ENCODE data around the gene TSPAN33. TPM values are rescaled to one million over a fixed set of nuclear protein-coding genes. Genes with fewer than 3 reads are reported as not detected.
A peak's percentile ranks its signal among the peaks of the same experiment; 100 is the strongest.
"Not testable (repeated sequence)": the region's sequence is repeated elsewhere in the genome, so short reads cannot be mapped to it uniquely, and the experiment has no call there.

Gene TSPAN33
- total RNA-seq, 1 donor from 2014 or later: 22.2 TPM

- no peak for DNase-seq (ENCODE audit: low spot score, unreplicated experiment)
- Mint-ChIP-seq H3K36me3 (ENCODE audit: insufficient read depth) (peaks cover 9% of the 10 kb centered on the region), H3K9me3 (ENCODE audit: low read depth) (no peaks in the 10 kb centered on the region), H3K27ac (no peak overlapping the region), H3K4me3 (ENCODE audit: low read depth) (peak overlapping the region; percentile 55), H3K27me3 (peaks cover 41% of the 10 kb centered on the region), H3K4me1 (ENCODE audit: low read depth) (peaks cover 5% of the 10 kb centered on the region)
- TF ChIP-seq, protein P1, sequence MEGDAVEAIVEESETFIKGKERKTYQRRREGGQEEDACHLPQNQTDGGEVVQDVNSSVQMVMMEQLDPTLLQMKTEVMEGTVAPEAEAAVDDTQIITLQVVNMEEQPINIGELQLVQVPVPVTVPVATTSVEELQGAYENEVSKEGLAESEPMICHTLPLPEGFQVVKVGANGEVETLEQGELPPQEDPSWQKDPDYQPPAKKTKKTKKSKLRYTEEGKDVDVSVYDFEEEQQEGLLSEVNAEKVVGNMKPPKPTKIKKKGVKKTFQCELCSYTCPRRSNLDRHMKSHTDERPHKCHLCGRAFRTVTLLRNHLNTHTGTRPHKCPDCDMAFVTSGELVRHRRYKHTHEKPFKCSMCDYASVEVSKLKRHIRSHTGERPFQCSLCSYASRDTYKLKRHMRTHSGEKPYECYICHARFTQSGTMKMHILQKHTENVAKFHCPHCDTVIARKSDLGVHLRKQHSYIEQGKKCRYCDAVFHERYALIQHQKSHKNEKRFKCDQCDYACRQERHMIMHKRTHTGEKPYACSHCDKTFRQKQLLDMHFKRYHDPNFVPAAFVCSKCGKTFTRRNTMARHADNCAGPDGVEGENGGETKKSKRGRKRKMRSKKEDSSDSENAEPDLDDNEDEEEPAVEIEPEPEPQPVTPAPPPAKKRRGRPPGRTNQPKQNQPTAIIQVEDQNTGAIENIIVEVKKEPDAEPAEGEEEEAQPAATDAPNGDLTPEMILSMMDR (IDR thresholded peaks at IDR 0.05; ENCODE audit: unreplicated experiment): no peak
Measured at GRCh38 chr7:129167817-129168216, 23.3 kb downstream of the TSPAN33 start.

- Mint-ChIP-seq H3K36me3 (ENCODE audit: insufficient read depth) (peaks cover 9% of the 10 kb centered on the region), H3K4me1 (ENCODE audit: low read depth) (peaks cover 5% of the 10 kb centered on the region), H3K9me3 (ENCODE audit: low read depth) (no peaks in the 10 kb centered on the region), H3K27me3 (peaks cover 41% of the 10 kb centered on the region), H3K4me3 (ENCODE audit: low read depth) (peak overlapping the region; percentile 59), H3K27ac (no peak overlapping the region)
- TF ChIP-seq, protein P1 (IDR thresholded peaks at IDR 0.05; ENCODE audit: unreplicated experiment): peak; percentile 1
- DNase-seq (ENCODE audit: low spot score, unreplicated experiment): no peak
Measured at GRCh38 chr7:129168231-129169021, 23.9 kb downstream of the TSPAN33 start.

GRCh38 chr7:129169171-129169671 lies 24.7 kb downstream of the TSPAN33 start:
- Mint-ChIP-seq H3K36me3 (ENCODE audit: insufficient read depth) (peaks cover 9% of the 10 kb centered on the region), H3K9me3 (ENCODE audit: low read depth) (no peaks in the 10 kb centered on the region), H3K27ac (peak overlapping the region; percentile 57), H3K4me1 (ENCODE audit: low read depth) (peaks cover 5% of the 10 kb centered on the region), H3K27me3 (peaks cover 41% of the 10 kb centered on the region), H3K4me3 (ENCODE audit: low read depth) (peak overlapping the region; percentile 70)
- TF ChIP-seq, protein P1 (IDR thresholded peaks at IDR 0.05; ENCODE audit: unreplicated experiment): no peak
- DNase-seq (ENCODE audit: low spot score, unreplicated experiment): peak; percentile 44

DNA sequence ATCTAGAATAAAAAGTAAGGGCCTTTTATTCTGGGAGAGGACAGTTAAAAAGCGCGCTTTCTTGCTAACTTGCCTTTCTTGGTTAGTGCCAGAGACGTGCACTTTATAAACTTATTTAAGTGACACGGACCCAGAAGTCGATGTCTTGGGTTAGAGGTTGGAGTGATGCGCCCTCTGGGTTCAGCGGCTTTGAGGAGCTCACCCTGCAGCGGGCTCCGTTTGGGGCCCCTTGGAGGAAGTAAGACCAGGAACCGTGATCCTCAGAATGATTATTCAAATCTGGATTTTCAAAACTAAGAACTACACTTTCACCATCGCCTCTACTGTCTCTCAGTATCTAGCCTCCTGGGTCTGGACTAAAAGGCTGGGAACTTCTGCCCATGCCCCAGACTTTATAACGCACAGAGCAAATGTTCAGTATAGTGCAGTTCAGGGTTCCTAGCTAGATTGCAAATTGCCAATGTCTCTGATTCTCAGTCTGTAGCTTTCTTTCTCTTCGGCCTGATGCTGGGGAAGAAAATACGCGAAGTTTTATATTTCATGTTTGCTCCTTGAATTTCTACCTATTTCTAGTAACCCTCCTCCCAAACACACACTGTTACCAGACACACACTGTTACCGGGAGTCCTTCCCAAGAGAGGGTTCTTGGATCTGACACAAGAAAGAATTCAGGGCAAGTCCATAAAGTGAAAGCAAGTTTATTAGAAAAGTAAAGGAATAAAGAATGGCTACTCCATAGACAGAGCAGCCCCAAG lies 25.4 kb downstream of the TSPAN33 start:
- Mint-ChIP-seq H3K9me3 (ENCODE audit: low read depth) (no peaks in the 10 kb centered on the region), H3K36me3 (ENCODE audit: insufficient read depth) (peaks cover 9% of the 10 kb centered on the region), H3K27me3 (peaks cover 41% of the 10 kb centered on the region), H3K4me3 (ENCODE audit: low read depth) (peak overlapping the region; percentile 70), H3K4me1 (ENCODE audit: low read depth) (peaks cover 5% of the 10 kb centered on the region), H3K27ac (peak overlapping the region; percentile 57)
- DNase-seq (ENCODE audit: low spot score, unreplicated experiment): no peak
- TF ChIP-seq, protein P1 (IDR thresholded peaks at IDR 0.05; ENCODE audit: unreplicated experiment): no peak

GRCh38 chr7:129170441-129171021 lies 26.0 kb downstream of the TSPAN33 start:
- no peak for DNase-seq (ENCODE audit: low spot score, unreplicated experiment)
- Mint-ChIP-seq H3K4me1 (ENCODE audit: low read depth) (peaks cover 5% of the 10 kb centered on the region), H3K4me3 (ENCODE audit: low read depth) (no peak overlapping the region), H3K36me3 (ENCODE audit: insufficient read depth) (peaks cover 4% of the 10 kb centered on the region), H3K27ac (no peak overlapping the region), H3K9me3 (ENCODE audit: low read depth) (no peaks in the 10 kb centered on the region), H3K27me3 (peaks cover 41% of the 10 kb centered on the region)
- TF ChIP-seq, protein P1 (IDR thresholded peaks at IDR 0.05; ENCODE audit: unreplicated experiment): no peak

DNA sequence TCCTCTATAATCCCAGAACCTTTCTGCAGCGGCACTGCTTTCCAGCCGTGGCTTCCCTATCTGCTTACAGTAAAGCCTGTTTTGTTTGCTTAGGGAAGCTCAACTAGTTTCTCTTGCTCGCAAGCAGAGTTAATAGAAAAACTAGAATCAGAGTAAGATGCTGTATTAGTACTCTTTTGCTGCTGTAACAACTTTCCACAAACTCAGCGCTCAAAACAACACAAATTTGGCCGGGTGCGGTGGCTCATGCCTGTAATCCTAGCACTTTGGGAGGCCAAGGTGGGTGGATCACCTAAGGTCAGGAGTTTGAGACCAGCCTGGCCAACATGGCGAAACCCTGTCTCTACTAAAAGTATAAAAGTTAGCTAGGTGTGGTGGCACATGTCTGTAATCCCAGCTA lies 29.4 kb downstream of the TSPAN33 start:
- not testable (repeated sequence) for DNase-seq (ENCODE audit: low spot score, unreplicated experiment); H3K9me3 Mint-ChIP-seq (ENCODE audit: low read depth); H3K4me3 Mint-ChIP-seq (ENCODE audit: low read depth); H3K4me1 Mint-ChIP-seq (ENCODE audit: low read depth); H3K27ac Mint-ChIP-seq; H3K36me3 Mint-ChIP-seq (ENCODE audit: insufficient read depth)
- peaks cover 33% of the 10 kb centered on the region for H3K27me3 Mint-ChIP-seq
